Stimulated activated CD4-positive, alpha-beta T cell treated with anti-CD3 and anti-CD28 coated beads, Interleukin-1b, Interleukin-23, amount 100 ng/mL, for 48 hours (primary cell): ENCODE results near the gene CSNK1D.
A peak's percentile ranks its signal among the peaks of the same experiment; 100 is the strongest.

ENCODE experiments used
- DNase-seq: peaks from one replicate; pipeline ENCODE4 v3.0.0-alpha.2; 2020

The CSNK1D gene

GRCh38 chr17:82294064-82294773, 20.7 kb upstream of the CSNK1D start:
- no peak for DNase-seq

DNA sequence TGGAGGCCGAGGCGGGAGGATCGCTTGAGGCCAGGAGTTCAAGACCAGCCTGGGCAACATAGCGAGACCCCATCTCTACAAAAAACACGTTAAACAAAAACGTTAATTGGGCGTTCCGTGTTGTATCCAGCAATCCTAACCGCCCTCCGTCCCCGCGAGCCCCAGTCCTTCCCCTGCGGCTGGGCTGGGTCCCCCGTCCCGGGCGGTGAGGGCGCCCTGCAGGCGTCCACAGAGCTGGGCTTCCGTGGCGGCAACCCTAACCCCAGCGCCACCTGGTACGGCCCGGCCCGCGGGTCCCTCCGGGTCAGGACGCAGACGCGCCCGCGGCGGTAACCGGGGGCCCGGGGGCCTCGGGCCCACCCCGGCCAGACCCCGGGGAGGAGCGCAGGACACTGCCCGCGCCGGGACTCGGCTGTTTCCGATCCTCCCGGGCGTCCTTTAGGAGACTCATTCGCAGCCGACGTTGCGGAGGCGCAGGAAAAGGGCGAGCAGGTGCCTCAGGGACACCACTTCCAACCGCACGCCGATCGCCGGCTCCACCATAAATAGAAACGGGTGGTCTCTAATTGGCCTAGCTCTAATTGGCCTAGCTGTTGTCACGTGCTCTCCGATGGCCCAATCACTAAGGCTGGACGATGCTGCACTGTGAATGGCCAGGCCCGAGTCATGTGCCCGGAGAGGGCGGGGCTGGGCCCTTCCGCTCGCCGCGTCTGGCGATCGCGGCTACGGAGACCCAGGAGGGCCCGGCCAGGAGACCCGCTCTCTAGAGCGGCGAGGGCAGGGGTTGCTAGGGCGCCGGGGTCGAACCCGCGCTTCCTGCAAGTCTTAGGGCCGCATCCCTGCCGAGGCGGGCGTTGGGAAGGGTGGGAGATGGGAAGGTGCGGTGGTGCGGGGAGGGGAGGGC, 19.0 kb upstream of the CSNK1D start:
- peak; percentile 95 for DNase-seq

DNA sequence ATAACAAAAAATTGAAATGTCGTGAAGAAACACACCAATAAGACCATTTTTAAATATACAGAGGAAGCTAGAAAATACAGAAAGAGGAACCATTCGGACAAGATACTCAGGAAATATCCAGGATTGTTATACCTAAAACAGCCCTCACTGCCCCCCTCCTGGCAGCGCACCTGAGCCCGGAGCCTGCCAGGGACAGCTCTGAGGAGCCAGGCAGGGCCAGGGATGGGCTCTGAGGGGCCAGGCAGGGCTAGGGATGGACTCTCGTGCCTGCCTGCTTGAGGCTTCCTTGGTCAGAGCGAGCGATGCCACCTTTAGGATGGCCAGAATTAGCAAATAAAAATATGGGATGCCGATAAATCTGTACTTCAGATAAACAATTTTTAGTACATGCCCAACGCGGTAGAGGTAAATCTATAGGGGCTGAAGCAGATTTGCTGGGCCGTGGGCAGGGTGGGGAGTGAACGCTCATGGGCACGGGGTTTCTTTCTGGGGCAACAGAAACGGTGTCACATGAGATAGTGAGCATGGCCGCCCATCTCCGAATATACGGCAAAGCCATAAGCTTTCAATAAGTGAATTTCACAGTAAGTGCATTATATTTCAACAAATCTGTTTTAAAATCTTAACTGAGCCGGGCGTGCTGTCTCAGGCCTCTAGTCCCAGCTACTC, 18.2 kb upstream of the CSNK1D start:
- DNase-seq = no peak

DNA sequence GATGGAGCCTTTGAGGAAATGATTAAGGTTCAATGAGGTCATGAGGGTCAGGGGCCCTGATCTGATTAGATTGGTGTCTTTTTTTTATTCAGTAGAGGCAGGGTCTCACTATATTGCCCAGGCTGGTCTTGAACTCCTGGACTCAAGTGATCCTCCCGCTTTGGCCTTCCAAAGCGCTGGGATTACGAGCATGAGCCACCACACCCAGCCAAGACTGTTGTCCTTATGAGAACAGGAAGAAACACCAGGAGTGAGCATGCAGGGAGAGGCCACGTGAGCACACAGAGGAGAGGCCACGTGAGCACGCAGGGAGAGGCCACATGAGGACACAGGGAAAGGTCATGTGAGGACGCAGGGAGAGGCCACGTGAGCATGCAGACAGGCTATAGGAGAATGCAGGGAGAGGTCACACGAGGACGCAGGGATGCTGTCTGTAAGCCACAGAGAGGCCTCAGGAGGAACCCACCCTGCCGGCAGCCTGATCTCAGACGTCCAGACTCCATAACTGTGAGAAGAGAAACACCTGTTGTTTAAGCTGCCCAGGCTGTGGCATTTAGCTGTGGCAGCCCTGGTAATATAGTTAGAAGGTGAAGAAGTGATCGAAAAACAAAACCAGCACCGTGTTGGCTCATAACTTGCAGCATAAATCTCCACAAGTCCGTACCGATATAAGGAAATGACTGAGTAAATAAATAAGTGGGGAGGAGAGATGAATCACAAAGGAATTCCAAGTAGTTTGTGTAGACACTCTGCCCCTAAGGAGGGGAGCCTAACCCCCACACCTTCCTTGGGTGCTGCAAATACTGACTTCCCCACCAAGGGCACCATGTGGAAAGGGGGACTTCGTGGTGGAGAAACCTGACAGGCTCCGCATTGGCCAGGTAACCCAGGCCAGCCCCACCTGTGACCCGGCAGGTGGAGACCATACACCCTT, 14.6 kb upstream of the CSNK1D start:
- DNase-seq = no peak

- DNase-seq = no peak
These were observed 13.7 kb upstream of the CSNK1D start for GRCh38 chr17:82287013-82287867.

DNA sequence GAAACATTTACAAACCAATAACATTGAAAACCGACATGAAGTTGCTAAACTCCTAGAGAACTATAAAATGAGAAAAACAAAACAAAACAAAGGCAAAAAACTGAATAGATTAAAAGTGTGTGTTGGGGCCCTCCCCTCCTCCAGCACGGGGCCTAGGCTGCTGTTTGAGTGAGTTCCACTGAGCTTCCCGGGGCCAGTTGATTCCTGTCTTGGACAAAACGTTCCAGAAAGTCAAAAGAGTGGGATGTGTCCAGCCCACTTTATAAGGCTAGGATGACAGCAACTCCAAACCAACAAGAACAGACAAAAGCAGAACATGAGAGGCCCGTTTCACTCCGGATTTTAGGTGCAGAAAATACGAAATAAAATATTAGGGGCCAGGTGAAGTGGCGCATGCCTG, 11.6 kb upstream of the CSNK1D start:
- DNase-seq = no peak

GRCh38 chr17:82283208-82283749, 9.8 kb upstream of the CSNK1D start:
- peak; percentile 76 for DNase-seq

DNA sequence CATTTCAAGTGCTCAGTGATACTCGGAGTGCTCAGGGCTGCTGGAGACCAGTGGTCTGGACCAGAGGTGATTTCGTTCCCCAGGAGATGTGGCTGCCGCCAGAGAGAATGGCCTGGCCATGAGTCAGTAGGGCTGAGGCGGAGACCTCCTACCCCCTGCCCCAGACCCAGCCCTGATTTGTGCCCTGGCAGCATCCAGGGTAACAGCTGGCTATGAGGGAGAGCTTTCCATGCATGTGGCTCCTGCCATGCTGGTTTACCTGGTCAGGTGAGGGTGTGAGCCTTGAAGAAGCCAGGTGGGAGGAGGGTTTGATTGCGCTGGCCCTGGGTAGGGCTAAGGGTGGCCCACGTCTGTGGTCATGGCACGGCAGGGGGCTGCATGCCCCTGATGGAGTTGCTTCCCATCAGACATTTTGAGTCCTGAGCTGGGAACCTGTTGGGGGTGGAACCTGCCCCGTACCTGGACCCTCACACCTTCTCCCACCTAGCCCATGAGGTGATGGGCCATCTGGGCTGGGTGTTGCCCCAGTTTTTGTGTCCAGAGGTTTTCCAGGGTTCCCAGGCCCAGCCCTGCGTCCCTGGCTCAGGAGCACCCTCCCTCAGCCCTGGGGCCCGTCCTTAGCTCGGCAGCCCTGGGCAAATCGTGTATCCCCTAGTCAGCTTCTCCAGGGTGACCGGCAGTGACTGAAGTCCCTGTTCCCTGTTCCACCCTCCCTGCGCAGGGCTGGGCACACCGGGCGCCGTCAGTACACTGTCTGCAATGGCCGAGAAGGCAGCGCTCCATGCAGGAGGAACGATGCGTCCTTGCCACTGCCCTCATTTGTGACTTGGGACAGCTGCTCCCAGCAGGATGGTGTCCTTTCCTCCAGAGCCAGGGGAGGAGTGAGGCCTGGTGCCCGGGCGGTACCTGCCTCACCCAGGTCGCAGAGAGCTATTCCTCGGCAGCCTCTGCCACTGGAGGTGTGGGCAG, 9.0 kb upstream of the CSNK1D start:
- DNase-seq = no peak

DNA sequence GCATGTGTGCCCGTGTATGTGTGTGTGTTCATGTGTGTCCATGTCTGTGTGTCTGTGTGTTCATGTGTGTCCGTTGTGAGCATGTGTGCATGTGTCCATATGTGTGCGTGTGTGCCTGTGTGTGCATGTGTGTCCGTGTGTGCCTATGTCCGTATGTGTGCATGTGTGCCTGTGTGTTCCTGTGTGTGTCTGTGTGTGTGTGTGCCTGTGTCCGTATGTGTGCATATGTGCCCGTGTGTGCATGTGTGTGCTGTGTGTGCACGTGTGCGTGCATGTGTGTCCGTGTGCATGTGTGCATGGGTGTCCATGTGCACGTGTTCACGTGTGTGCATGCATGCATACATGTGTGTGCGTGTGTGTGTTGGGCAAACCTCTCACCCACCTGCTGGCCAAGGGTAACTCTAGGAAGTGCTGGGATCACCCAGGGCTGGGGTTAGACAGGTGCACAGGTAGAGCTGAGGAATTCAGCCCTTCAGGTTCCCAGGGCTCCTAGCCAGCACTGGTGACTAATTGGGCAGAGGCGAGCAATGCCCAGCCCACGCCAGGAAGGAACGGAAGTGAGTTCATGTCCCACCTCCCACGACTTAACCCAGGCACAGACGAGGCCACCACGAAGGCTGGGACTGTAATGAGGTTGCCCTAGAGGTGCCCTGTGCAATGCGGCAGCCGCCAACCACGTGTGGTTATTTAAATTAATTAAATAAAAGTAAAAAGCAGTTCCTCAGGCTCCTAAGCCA, 8.2 kb upstream of the CSNK1D start:
- DNase-seq = peak; percentile 66

DNA sequence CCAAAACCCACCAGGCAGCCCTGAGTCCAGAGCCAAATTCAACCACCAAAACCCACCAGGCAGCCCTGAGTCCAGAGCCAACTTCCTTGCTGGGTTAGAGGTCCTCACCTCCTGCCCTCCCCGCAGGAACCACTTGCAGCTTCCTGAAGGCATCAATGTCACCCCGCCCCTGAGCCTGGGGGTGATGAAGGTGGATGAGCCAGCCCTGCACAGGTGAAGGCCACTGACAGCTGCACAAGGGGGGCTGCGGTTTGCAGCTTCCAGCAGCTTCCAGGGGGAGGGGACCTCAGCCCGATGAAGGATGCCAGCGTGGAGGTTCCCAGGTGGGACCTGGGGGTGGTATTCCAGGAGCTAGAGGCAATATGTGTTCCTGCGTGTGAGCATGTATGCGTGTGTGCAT, 7.6 kb upstream of the CSNK1D start:
- no peak for DNase-seq

DNA sequence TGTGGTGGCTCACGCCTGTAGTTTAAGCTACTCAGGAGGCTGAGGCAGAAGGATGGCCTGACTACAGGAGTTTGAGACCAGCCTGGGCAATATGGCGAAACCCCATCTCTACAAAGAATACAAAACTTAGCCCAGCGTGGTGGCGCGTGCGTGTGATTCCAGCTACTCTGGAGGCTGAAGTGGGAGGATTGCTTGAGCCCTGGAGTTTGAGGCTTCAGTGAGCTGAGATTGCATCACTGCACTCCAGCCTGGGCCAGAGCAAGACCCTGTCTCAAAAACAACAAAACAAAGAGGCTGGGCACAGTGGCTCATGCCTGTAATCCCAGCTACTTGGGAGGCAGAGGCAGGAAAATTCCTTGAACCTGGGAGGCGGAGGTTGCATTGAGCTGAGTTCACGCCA, 7.0 kb upstream of the CSNK1D start:
- DNase-seq = no peak

GRCh38 chr17:82278786-82279391, 5.4 kb upstream of the CSNK1D start:
- no peak for DNase-seq

DNA sequence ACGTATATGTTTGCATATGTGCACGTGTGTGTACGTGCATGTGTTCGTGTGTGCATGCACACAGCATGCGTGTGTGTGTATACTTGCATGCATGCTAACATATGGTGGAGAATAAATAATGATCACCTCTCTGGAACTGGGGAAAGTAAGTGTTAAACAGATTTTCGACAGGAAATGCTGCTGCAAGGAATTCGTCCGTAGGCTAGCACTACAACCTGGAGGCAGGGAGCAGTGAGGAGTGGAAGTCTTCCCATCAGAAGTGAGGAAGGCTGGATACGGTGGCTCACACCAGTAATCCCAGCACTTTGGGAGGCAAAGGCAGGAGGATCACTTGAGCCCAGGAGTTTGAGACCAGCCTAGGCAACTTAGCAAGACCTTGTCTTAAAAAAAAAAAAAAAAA, 4.8 kb upstream of the CSNK1D start:
- no peak for DNase-seq

- no peak for DNase-seq
These were observed 4.4 kb upstream of the CSNK1D start for GRCh38 chr17:82277851-82278250.

GRCh38 chr17:82276938-82277337, 3.4 kb upstream of the CSNK1D start:
- no peak for DNase-seq

DNA sequence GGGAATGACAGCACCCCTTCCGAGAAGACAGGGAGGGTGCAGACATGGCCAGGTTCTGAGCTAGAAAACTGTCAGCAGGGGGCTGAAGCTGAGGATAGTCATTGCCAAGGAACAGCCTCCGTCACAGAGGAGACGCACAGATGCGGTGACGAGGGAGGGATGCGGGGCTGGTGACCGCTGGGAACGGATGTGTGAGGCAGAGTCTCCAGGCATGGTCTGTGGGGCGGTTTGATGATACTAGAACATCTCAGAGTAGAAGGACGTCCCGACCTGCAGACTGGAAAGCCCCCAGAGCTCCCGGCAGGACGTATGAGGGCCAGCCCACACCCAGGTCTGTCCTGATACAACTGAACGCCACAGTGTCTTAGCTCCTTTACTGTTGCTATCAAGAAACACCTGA, 1.8 kb upstream of the CSNK1D start:
- no peak for DNase-seq

DNA sequence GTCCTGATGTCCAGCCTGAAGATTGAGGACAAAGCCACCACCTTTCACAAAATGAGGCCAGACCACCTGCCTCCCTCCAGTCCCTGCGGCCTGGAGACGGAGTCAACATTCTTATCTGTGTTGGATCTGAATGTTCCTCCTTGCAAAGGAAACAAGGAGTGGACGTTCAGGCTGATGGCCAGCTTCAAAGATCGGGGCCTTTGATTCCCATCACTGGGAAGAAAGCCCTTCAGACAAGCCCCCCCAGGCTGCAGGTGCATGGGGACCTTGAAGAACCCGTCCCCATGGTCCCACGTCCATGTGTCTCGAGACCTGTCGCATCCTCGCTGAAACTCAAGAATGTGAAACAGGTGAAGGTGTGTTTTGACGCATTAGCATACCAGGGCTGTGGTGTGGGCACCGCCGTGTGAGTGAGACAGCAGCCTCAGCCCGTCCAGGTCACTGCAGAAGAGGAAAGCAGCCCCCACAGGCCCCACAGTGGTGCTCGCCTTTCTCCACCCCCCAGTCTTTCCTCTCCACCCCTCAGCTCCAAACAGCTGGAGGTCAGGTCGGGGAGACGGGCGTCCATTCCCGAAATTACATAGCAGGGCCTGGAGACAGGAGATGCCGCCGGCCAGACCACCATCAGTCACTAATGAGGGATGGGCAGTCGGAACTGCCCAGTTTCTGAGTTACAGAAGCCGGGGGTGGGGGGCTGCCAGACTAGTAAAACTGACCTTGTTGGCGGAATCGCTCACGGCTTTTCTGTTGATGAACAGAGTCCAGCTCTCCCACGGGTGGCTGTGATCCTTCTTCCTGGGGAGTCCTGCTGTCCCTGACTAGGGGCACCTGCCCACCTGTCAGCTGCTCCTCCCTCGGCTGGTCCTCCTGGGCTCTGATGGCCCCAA, 877 bp upstream of the CSNK1D start:
- DNase-seq = no peak
